Upper lobe of left lung (tissue), 4 donors: Measurements from ENCODE around the gene RASIP1.

Experiments used
- CTCF ChIP-seq, 6 experiments: fragments of 450-650 bp in 4 of 6; fragments of 200-600 bp in 2 of 6; sonication (generic) in 2 of 6; IDR thresholded peaks; one replicate each; pipeline ENCODE4 v1.5.1; 2016 to 2019; ENCODE audit warnings: antibody characterized with exemption in 6 of 6
- POLR2A ChIP-seq, 4 donors: fragments of 450-650 bp; IDR thresholded peaks; one replicate each; pipeline ENCODE4 v1.5.1; 2016 to 2017; ENCODE audit warnings: antibody characterized with exemption in 4 of 4, mild to moderate bottlenecking in 2 of 4

GRCh38 chr19:48719263-48720171 lies 20.9 kb downstream of the RASIP1 start, which contains the start of gene MAMSTR:
- TF ChIP-seq CTCF (IDR thresholded peaks at IDR 0.05) (no peak), POLR2A (IDR thresholded peaks at IDR 0.05) (no peak)
